HFFc6 (cell line): Measurements from ENCODE around the gene IFITM5. TPM values are rescaled to one million over a fixed set of nuclear protein-coding genes. Genes with fewer than 3 reads are reported as not detected.

Experiments
- DNase-seq: peaks from one replicate; pipeline ENCODE4 v3.0.0-alpha.2; 2018
- H3K27ac Mint-ChIP-seq: 2 replicates; pipeline ENCODE4 v1.8.0; 2020; ENCODE audit warnings: mild to moderate bottlenecking, mixed read lengths
- H3K27me3 Mint-ChIP-seq: 2 replicates; pipeline ENCODE4 v1.8.0; 2021; ENCODE audit warnings: mild to moderate bottlenecking, moderate library complexity, mixed read lengths; ENCODE audit not compliant: insufficient read depth
- H3K36me3 Mint-ChIP-seq: 2 replicates; pipeline ENCODE4 v1.8.0; 2021; ENCODE audit warnings: low read depth, mixed read lengths
- H3K4me1 Mint-ChIP-seq: 2 replicates; pipeline ENCODE4 v1.8.0; 2020; ENCODE audit warnings: low read depth, mixed read lengths
- H3K4me3 Mint-ChIP-seq: 2 replicates; pipeline ENCODE4 v1.8.0; 2020; ENCODE audit warnings: mild to moderate bottlenecking, moderate library complexity, mixed read lengths
- H3K9me3 Mint-ChIP-seq: 2 replicates; pipeline ENCODE4 v1.8.0; 2020; ENCODE audit warnings: mild to moderate bottlenecking, mixed read lengths
- CTCF ChIP-seq: fragments of 200-600 bp; sonication (generic); IDR thresholded peaks from 2 replicates; pipeline ENCODE4 v1.5.0; 2021; ENCODE audit warnings: antibody characterized with exemption, mild to moderate bottlenecking
- total RNA-seq, 6 experiments: library from RNA; stranded (reverse); fragmentation: NEBNext Ultra II Directional; extraction: Animal tissue kit (Norgen Biotek cat#: 25700); gene quantifications; 2 replicates in 1 of 6; 3 replicates in 5 of 6; pipeline ENCODE4 v1.2.3, GENCODE V29; 2021

The IFITM5 gene
- total RNA-seq, 6 experiments from 2014 or later, result not detected

GRCh38 chr11:257766-258493 lies 41.4 kb downstream of the IFITM5 start:
- Mint-ChIP-seq H3K27me3 (peaks cover 23% of the 10 kb centered on the region), H3K9me3 (no peaks in the 10 kb centered on the region; the same call in 1 of the 2 replicates), H3K4me3 (no peak overlapping the region), H3K27ac (no peak overlapping the region), H3K36me3 (no peaks in the 10 kb centered on the region), H3K4me1 (no peaks in the 10 kb centered on the region)
- peak; percentile 22; the same call in 1 of the 2 replicates for TF ChIP-seq CTCF
- DNase-seq, result no peak

- Mint-ChIP-seq H3K4me3 (no peak overlapping the region), H3K27me3 (peaks cover 23% of the 10 kb centered on the region), H3K36me3 (peaks cover 6% of the 10 kb centered on the region; the same call in 1 of the 2 replicates), H3K27ac (no peak overlapping the region), H3K4me1 (no peaks in the 10 kb centered on the region), H3K9me3 (no peaks in the 10 kb centered on the region; the same call in 1 of the 2 replicates)
- DNase-seq, result no peak
- TF ChIP-seq CTCF, result no peak
Observed at GRCh38 chr11:256952-257737, 42.2 kb downstream of the IFITM5 start.

GRCh38 chr11:255816-256215 lies 43.5 kb downstream of the IFITM5 start:
- peaks cover 23% of the 10 kb centered on the region for H3K27me3 Mint-ChIP-seq
- no peaks in the 10 kb centered on the region; the same call in 1 of the 2 replicates for H3K9me3 Mint-ChIP-seq

GRCh38 chr11:255176-255575 lies 44.1 kb downstream of the IFITM5 start:
- H3K27ac Mint-ChIP-seq, result no peak overlapping the region
- H3K4me3 Mint-ChIP-seq, result no peak overlapping the region
- H3K36me3 Mint-ChIP-seq, result peaks cover 20% of the 10 kb centered on the region; the same call in 1 of the 2 replicates
- no peak for TF ChIP-seq CTCF
- no peak for DNase-seq
- H3K27me3 Mint-ChIP-seq, result peaks cover 23% of the 10 kb centered on the region
- no peaks in the 10 kb centered on the region for H3K9me3 Mint-ChIP-seq
- H3K4me1 Mint-ChIP-seq, result no peaks in the 10 kb centered on the region

More at GRCh38 chr11:255816-256215, 43.5 kb downstream of the IFITM5 start:
- H3K4me1 Mint-ChIP-seq, result no peaks in the 10 kb centered on the region
- no peak for DNase-seq
- no peak for TF ChIP-seq CTCF
- peaks cover 16% of the 10 kb centered on the region; the same call in 1 of the 2 replicates for H3K36me3 Mint-ChIP-seq
- H3K4me3 Mint-ChIP-seq, result no peak overlapping the region
- no peak overlapping the region for H3K27ac Mint-ChIP-seq

GRCh38 chr11:253886-254270 lies 45.4 kb downstream of the IFITM5 start:
- Mint-ChIP-seq H3K4me3 (no peak overlapping the region), H3K4me1 (no peaks in the 10 kb centered on the region), H3K27me3 (peaks cover 12% of the 10 kb centered on the region), H3K27ac (no peak overlapping the region), H3K36me3 (peaks cover 20% of the 10 kb centered on the region), H3K9me3 (no peaks in the 10 kb centered on the region)
- TF ChIP-seq CTCF, result no peak
- DNase-seq, result no peak
